HepG2 (cell line): Measurements from ENCODE around the gene ATG13. TPM values are rescaled to one million over a fixed set of nuclear protein-coding genes. Genes with fewer than 3 reads are reported as not detected.

Source experiments
- BCL6 ChIP-seq: IDR thresholded peaks from 2 replicates; pipeline ENCODE4 v1.6.1; 2016; ENCODE audit warnings: missing genetic modification reagents, missing compliant biosample characterization
- BORCS8-MEF2B ChIP-seq: sonication (generic); formaldehyde crosslinking; IDR thresholded peaks from 2 replicates; pipeline ENCODE4 v1.8.0; 2022; ENCODE audit warnings: mild to moderate bottlenecking, missing genetic modification reagents
- CEBPB ChIP-seq: IDR thresholded peaks from 2 replicates; pipeline ENCODE4 v1.6.1; 2011; ENCODE audit warnings: low read depth, low read length, improper control_type of control experiment, borderline replicate concordance
- KDM5B ChIP-seq: sonication (generic); formaldehyde crosslinking; IDR thresholded peaks from 2 replicates; pipeline ENCODE4 v1.4.0; 2020; ENCODE audit warnings: missing genetic modification reagents, mild to moderate bottlenecking, borderline replicate concordance
- KLF9 ChIP-seq: IDR thresholded peaks from 2 replicates; pipeline ENCODE4 v1.6.1; 2016; ENCODE audit warnings: low read depth
- MIXL1 ChIP-seq: IDR thresholded peaks from 2 replicates; pipeline ENCODE4 v1.6.1; 2016
- MXI1 ChIP-seq: IDR thresholded peaks from 3 replicates; pipeline ENCODE4 v1.6.1; 2012; ENCODE audit warnings: low read depth, low read length, inconsistent platforms, borderline replicate concordance
- NR2F2 ChIP-seq: IDR thresholded peaks from 2 replicates; pipeline ENCODE4 v1.6.1; 2012; ENCODE audit warnings: low read depth, inconsistent platforms, borderline replicate concordance
- RAD21 ChIP-seq: fragments of 450-650 bp; formaldehyde crosslinking; IDR thresholded peaks from 2 replicates; pipeline ENCODE4 v1.5.0; 2020; ENCODE audit warnings: mild to moderate bottlenecking
- REPIN1 ChIP-seq: sonication (generic); formaldehyde crosslinking; IDR thresholded peaks from 2 replicates; pipeline ENCODE4 v1.8.0; 2022; ENCODE audit warnings: missing genetic modification reagents, low read depth, mild to moderate bottlenecking, borderline replicate concordance
- SMC3 ChIP-seq: IDR thresholded peaks from 2 replicates; pipeline ENCODE4 v1.6.1; 2011; ENCODE audit warnings: low read length, improper control_type of control experiment
- SOX13 ChIP-seq, 3 experiments: fragments of 450-650 bp in 1 of 3; sonication (generic) in 1 of 3; formaldehyde crosslinking in 1 of 3; IDR thresholded peaks in 2 of 3; conservative IDR thresholded peaks in 1 of 3; 2 replicates each; pipeline versions ENCODE4 v1.5.0 to v1.6.1; 2016 to 2020; ENCODE audit warnings: antibody characterized with exemption in 1 of 3, mild to moderate bottlenecking in 1 of 3, missing compliant biosample characterization in 1 of 3, missing genetic modification reagents in 1 of 3, moderate library complexity in 1 of 3
- ZNF124 ChIP-seq: sonication (generic); formaldehyde crosslinking; IDR thresholded peaks from 2 replicates; pipeline ENCODE4 v1.4.0; 2020; ENCODE audit warnings: missing genetic modification reagents
- ZNF292 ChIP-seq: sonication (generic); formaldehyde crosslinking; IDR thresholded peaks from 2 replicates; pipeline ENCODE4 v1.8.1; 2022; ENCODE audit warnings: mild to moderate bottlenecking, low read depth, missing genetic modification reagents, borderline replicate concordance
- ZNF713 ChIP-seq: sonication (generic); formaldehyde crosslinking; IDR thresholded peaks from 2 replicates; pipeline ENCODE4 v1.4.0; 2020; ENCODE audit warnings: mild to moderate bottlenecking, missing genetic modification reagents
- ZNF816 ChIP-seq: sonication (generic); formaldehyde crosslinking; IDR thresholded peaks from 2 replicates; pipeline ENCODE4 v1.8.0; 2022; ENCODE audit warnings: missing genetic modification reagents, mild to moderate bottlenecking, borderline replicate concordance
- ZSCAN30 ChIP-seq: sonication (generic); formaldehyde crosslinking; IDR thresholded peaks from 2 replicates; pipeline ENCODE4 v1.5.0; 2020; ENCODE audit warnings: mild to moderate bottlenecking, missing genetic modification reagents
- polyA plus RNA-seq, 8 experiments: library from polyadenylated mRNA; depleted of rRNA in 3 of 8; stranded (reverse) in 7 of 8; unstranded in 1 of 8; fragments of >200 nt; fragmentation: Illumina TruSeq in 4 of 8; extraction: Trizol in 4 of 8; gene quantifications; 2 replicates each; pipeline versions ENCODE4 v1.2.1 to v1.2.3, GENCODE V29; 2011 to 2016; ENCODE audit warnings: low read depth in 4 of 8, missing spikeins in 1 of 8, mixed read lengths in 1 of 8; ENCODE audit not compliant: insufficient read depth in 1 of 8
- total RNA-seq, 5 experiments: library from RNA; depleted of rRNA; stranded (reverse); fragments of >200 nt; fragmentation: Illumina TruSeq; extraction: Trizol; gene quantifications; 2 replicates each; pipeline ENCODE4 v1.2.3, GENCODE V29; 2016; ENCODE audit warnings: low read depth in 1 of 5
- TF ChIP-seq, protein P1 (sequence below): IDR thresholded peaks from 2 replicates; pipeline ENCODE4 v1.6.1; 2016; ENCODE audit warnings: mild to moderate bottlenecking
- TF ChIP-seq, protein P2 (sequence below): IDR thresholded peaks from 2 replicates; pipeline ENCODE4 v1.6.1; 2018; ENCODE audit warnings: missing genetic modification reagents
- TF ChIP-seq, protein P3 (sequence below): conservative IDR thresholded peaks from 2 replicates; pipeline ENCODE4 v1.6.1; 2018; ENCODE audit warnings: missing genetic modification reagents
- TF ChIP-seq, protein P4 (sequence below): IDR thresholded peaks from 2 replicates; pipeline ENCODE4 v1.4.0; 2020; ENCODE audit warnings: mild to moderate bottlenecking, missing genetic modification reagents

Gene ATG13
- total and polyA plus RNA-seq, 2 of the 13 experiments (the other 11 are each of a cell fraction or from before 2014, with no cell fraction given), result 55.0 to 77.3 TPM

DNA sequence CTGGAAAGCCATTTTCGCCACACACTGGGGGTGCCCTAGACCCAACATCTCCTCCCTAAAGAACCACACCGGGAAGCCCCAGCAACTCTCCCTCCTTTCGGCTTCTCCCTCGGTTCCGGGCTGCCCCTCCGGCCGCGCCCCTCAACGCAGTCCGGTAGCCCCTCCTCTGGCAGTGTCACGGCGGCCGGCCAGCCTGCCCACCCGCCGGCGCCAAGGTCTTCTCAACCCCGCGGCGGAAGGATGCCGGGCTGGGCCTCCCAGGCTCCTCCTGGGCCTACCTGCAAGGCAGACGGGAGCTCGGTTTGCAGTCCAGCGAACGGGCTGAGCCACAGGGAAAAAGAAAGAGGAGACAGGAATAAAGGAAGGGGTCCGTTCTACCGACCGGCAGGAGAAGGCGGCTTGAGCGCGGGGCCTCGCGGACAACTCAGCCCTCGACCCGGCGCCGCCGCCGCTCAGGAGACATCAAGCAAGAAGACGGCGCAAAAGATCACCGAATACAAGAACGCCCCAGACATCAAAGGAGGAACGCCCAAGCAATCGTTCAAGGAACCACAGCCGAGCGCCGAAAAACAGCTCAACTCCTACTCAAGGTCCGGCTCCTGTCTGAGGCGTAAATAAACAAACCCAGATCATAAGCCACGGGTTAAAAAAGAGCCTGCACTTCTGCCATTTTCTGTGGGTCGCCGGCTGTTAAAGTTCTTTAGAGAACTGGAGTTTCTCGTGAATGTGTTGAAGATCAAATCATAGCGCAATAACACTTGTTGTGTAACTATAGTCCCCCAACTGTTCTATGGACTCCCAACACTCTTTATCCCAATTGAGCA is 23.6 kb upstream of the ATG13 start, which contains the start of gene AMBRA1 (continued):
- TF ChIP-seq, protein P1, sequence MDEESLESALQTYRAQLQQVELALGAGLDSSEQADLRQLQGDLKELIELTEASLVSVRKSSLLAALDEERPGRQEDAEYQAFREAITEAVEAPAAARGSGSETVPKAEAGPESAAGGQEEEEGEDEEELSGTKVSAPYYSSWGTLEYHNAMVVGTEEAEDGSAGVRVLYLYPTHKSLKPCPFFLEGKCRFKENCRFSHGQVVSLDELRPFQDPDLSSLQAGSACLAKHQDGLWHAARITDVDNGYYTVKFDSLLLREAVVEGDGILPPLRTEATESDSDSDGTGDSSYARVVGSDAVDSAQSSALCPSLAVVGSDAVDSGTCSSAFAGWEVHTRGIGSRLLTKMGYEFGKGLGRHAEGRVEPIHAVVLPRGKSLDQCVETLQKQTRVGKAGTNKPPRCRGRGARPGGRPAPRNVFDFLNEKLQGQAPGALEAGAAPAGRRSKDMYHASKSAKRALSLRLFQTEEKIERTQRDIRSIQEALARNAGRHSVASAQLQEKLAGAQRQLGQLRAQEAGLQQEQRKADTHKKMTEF (CRISPR knock-in tag), result peak; percentile 88
- TF ChIP-seq BORCS8-MEF2B (CRISPR knock-in tag) (peak; percentile 42; the same call in 1 of the 2 replicates), ZSCAN30 (CRISPR knock-in tag) (peak; percentile 70; the same call in 1 of the 2 replicates), KDM5B (CRISPR knock-in tag) (peak; percentile 66; the same call in 1 of the 2 replicates), ZNF124 (CRISPR knock-in tag) (peak; percentile 83), ZNF816 (CRISPR knock-in tag) (peak; percentile 25; the same call in 1 of the 2 replicates), MIXL1 (peak; percentile 95), BCL6 (CRISPR knock-in tag) (peak; percentile 36), CEBPB (peak; percentile 21; the same call in 1 of the 2 replicates), NR2F2 (peak; percentile 57; the same call in 1 of the 2 replicates), REPIN1 (CRISPR knock-in tag) (0 out of 2 replicates have a peak, but pooled peaks have one; percentile 37), KLF9 (CRISPR knock-in tag) (0 out of 2 replicates have a peak, but pooled peaks have one; percentile 6), SOX13 (IDR thresholded peaks at IDR 0.05) (peak; percentile 66; the same call in 1 of the 2 replicates), SOX13 (CRISPR knock-in tag; conservative IDR thresholded peaks at IDR 0.05 in 1 of 2, IDR thresholded peaks at IDR 0.05 in 1 of 2) (peak in 1 of 2 experiments; percentile 60; a peak in 2 of 4 replicates), ZNF713 (CRISPR knock-in tag) (no peak), RAD21 (CRISPR knock-in tag) (peak; percentile 29; the same call in 1 of the 2 replicates), ZNF292 (no peak), SMC3 (peak; percentile 22), MXI1 (peak; percentile 77; the same call in 2 of the 3 replicates)
- TF ChIP-seq, protein P2, sequence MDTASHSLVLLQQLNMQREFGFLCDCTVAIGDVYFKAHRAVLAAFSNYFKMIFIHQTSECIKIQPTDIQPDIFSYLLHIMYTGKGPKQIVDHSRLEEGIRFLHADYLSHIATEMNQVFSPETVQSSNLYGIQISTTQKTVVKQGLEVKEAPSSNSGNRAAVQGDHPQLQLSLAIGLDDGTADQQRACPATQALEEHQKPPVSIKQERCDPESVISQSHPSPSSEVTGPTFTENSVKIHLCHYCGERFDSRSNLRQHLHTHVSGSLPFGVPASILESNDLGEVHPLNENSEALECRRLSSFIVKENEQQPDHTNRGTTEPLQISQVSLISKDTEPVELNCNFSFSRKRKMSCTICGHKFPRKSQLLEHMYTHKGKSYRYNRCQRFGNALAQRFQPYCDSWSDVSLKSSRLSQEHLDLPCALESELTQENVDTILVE (CRISPR knock-in tag), result peak; percentile 91; the same call in 1 of the 2 replicates
- TF ChIP-seq, protein P3, sequence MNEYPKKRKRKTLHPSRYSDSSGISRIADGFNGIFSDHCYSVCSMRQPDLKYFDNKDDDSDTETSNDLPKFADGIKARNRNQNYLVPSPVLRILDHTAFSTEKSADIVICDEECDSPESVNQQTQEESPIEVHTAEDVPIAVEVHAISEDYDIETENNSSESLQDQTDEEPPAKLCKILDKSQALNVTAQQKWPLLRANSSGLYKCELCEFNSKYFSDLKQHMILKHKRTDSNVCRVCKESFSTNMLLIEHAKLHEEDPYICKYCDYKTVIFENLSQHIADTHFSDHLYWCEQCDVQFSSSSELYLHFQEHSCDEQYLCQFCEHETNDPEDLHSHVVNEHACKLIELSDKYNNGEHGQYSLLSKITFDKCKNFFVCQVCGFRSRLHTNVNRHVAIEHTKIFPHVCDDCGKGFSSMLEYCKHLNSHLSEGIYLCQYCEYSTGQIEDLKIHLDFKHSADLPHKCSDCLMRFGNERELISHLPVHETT (CRISPR knock-in tag), result peak; percentile 61; the same call in 1 of the 2 replicates
- TF ChIP-seq, protein P4, sequence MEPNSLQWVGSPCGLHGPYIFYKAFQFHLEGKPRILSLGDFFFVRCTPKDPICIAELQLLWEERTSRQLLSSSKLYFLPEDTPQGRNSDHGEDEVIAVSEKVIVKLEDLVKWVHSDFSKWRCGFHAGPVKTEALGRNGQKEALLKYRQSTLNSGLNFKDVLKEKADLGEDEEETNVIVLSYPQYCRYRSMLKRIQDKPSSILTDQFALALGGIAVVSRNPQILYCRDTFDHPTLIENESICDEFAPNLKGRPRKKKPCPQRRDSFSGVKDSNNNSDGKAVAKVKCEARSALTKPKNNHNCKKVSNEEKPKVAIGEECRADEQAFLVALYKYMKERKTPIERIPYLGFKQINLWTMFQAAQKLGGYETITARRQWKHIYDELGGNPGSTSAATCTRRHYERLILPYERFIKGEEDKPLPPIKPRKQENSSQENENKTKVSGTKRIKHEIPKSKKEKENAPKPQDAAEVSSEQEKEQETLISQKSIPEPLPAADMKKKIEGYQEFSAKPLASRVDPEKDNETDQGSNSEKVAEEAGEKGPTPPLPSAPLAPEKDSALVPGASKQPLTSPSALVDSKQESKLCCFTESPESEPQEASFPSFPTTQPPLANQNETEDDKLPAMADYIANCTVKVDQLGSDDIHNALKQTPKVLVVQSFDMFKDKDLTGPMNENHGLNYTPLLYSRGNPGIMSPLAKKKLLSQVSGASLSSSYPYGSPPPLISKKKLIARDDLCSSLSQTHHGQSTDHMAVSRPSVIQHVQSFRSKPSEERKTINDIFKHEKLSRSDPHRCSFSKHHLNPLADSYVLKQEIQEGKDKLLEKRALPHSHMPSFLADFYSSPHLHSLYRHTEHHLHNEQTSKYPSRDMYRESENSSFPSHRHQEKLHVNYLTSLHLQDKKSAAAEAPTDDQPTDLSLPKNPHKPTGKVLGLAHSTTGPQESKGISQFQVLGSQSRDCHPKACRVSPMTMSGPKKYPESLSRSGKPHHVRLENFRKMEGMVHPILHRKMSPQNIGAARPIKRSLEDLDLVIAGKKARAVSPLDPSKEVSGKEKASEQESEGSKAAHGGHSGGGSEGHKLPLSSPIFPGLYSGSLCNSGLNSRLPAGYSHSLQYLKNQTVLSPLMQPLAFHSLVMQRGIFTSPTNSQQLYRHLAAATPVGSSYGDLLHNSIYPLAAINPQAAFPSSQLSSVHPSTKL (CRISPR knock-in tag), result peak; percentile 51
